GM21576 (cell line): ENCODE results near the gene JAZF1.

Experiments
- ATAC-seq: cut with Tn5 transposase; IDR thresholded peaks from one replicate; pipeline ENCODE4 v1.9.1; 2021; ENCODE audit warnings: mild to moderate bottlenecking, moderate library complexity; ENCODE audit not compliant: unreplicated experiment

JAZF1 gene

GRCh38 chr7:28078036-28078901 is 102.3 kb downstream of the JAZF1 start:
- ATAC-seq, result no peak

DNA sequence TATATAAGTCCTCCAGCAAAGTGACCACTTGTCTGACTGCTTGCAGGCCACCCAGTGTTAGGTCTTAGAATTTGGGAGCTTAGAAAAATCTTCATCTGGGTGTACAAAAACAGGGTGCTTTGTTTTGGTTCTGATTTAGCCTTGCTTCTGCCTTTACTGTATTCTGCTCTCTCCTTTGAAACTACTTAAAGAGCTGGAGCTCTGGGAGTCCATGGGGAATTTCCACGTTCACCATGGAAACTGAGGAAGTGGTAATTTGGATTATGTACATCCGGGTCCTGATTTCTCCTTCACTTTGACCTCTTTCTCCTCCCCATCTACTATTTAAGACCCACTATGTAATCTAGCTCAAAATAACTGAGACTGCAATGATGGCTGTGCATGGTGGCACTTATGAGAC is 103.0 kb downstream of the JAZF1 start:
- no peak for ATAC-seq

DNA sequence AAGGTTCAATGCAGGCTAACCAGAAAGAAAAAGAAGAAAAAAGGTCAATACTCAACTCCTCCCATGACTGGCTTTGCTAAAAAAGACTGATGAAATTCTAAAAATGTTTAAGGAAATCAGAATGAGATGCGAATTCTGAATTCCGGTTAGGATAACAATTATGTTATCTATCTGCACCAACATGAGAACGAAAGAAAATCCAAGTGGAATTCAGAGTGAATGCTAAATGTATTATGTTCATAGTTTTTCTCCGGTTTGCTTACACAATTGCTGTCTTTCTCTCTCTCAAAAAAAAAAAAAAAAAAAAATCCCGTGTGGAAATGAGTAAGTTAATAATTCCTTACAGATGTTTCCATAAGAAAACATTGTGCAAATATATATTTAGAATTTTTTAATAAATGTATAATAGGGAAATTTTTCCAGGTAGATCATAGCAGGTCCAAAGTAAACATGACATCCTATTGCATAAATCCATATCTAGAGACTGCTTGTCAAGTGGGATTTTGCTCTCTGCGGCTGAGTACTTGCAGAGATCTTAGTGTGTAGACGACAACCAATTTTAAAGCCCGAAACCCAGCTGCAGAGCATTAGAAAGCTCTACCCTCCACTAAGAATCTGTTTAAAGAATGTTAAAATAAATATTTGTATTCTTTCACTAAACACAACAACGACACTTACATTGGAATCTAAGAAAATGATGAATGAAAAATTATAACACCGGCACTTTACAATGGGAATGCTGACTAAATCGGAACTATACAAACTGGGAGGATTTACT is 104.0 kb downstream of the JAZF1 start:
- no peak for ATAC-seq

GRCh38 chr7:28075674-28076358 is 104.8 kb downstream of the JAZF1 start:
- ATAC-seq, result no peak

DNA sequence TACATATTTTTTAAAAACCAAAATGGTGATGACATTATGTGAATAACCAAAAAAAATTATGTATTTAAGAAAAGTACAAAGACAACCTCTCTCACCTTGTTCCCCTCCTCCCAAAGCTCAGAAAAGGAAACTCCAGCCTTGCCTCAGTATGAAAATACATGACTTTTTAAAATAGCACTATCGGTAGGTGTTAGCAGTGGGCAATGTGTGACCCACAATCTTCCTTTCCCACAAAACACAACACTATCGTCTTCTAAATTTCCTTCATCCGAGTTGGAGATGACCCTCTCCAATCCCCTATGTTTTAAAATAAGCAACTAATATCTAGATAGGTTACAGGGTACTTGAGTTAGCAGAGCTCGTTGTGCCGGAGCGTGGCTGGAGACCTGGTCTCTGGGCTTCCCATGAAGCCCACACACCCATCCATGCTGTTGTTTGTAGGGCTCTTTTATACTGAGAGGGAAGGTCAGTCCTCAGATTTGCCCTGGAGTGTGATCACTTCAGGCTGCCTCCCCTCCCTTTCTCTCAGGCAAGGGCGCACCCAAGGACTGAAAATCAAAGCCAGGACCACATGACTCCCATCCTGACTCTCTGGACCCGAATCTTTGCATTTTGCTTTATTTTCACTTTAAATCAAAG is 107.6 kb downstream of the JAZF1 start:
- ATAC-seq, result no peak

DNA sequence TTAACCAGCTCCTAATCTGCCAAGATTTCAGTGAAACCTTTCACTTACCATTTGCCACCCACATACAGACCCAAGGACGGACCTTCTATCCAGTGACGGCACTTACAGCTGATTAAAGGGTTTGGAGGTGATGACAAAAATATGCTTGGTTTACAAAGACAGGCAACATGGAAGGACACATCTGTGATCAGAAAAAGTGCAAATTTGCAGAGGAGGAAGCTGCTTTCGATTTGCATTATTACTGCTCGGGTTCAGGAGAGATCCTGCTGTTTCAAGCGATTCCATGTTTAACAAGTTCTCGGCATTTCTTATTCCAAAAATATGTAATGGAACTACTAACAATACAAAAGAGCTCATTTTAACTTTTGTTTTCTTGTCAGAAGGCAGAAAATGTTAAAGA is 109.0 kb downstream of the JAZF1 start:
- no peak for ATAC-seq

DNA sequence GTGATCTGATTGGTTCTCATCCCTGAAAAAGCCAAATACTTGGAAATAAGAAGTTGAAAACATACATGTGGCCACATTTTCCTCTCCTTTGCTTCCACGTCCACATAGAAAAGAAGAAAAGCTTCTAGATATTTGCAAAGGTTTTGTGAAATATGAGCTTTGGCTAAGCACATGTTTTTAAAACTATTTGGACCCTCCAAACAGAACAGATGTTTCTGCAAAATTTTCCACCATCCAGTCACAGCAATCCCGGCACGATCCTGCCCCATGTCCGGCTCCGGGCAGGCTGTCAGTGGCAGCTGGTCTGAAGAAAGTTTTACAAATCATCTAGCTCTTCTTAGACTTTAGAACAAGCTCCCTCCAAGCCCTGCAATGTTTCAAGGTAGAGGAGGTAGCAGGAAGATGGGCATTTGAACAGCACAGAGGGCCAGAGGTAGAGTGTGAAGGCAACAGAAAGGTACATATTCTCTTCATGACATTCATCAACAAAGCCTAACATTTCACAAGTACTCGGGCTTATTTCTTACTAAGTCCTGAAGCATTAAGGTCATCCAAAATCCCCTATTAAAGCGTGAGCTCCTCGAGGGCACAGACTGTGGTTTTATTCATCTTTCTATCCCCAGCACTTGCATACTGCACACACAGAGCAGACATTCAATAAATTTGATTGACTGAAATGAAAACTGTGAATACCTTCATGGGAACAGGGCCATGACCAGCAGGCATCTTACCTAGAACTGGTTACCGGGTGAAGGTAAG is 110.1 kb downstream of the JAZF1 start:
- no peak for ATAC-seq

- ATAC-seq, result no peak
These were observed 110.8 kb downstream of the JAZF1 start for GRCh38 chr7:28069807-28070206.

GRCh38 chr7:28069388-28069787 is 111.2 kb downstream of the JAZF1 start:
- no peak for ATAC-seq

- no peak for ATAC-seq
These were observed 111.8 kb downstream of the JAZF1 start for GRCh38 chr7:28068811-28069216.

DNA sequence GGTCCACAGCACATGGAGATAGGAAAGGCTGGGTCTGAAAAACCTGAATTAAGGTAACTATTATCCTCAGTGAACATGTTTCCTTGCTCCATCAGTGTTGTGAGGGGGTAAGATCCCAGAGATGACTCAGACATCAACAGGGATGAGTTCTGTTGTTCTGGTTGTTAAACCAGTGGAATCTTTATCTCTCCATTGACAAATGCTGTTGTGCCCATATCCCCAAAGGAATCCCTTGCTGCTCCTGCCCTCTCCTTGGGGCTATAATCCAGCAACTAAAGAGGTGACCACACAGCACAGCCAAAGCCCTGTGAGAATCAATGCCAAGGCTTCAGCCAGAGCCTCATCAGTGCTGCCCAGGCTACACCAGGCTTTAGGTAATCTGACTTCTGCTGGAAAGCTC is 113.4 kb downstream of the JAZF1 start:
- ATAC-seq, result no peak

- ATAC-seq, result no peak
These were observed 114.8 kb downstream of the JAZF1 start for GRCh38 chr7:28065721-28066285.

GRCh38 chr7:28065308-28065707 is 115.3 kb downstream of the JAZF1 start:
- ATAC-seq, result no peak

GRCh38 chr7:28064437-28064836 is 116.2 kb downstream of the JAZF1 start:
- no peak for ATAC-seq

GRCh38 chr7:28062197-28062991 is 118.2 kb downstream of the JAZF1 start:
- ATAC-seq, result peak; percentile 88

DNA sequence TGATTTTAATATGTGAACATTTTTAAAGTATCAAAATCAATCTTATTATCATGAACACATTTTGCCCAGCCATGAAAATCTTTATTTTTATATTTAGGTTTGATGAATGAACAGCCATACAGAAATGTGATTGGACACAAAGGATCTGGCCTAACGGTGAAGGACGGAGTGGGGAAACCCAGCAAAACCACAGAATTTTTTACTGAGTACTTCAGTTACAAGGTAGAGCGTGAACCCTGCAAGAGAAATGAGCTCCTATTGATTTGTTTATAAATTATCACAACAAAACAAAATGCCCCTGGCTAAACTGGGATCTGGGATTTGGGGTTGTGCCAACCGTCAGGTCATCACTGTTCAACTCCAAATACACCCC is 118.8 kb downstream of the JAZF1 start:
- ATAC-seq, result no peak

DNA sequence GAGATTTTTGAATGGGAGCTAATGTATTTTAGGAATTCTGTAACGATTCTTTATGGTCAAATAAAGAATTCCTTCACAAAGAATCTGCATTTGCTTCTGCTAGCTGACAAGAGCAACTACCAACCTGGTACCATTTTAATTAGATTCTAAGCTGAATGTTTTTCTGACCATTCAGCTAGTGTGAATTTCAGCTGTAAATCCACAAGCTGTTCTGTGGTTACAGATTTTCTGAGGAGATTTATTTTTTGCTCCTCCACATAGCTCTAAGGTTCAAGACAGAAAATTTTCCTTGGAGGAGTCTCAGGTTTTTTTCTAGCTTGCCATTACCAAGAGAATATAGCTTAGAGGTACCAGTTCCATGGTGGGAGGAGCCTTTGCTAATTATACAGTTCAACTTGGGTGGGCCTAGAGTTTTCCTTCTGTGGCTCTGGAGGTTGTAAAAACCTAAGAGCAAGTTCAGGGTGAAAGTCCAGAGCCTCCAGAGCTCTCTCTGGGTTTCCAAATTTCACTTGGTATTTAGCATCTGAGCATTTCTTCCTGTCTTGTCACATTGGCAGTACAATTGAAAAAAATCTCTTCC is 120.1 kb downstream of the JAZF1 start:
- no peak for ATAC-seq

DNA sequence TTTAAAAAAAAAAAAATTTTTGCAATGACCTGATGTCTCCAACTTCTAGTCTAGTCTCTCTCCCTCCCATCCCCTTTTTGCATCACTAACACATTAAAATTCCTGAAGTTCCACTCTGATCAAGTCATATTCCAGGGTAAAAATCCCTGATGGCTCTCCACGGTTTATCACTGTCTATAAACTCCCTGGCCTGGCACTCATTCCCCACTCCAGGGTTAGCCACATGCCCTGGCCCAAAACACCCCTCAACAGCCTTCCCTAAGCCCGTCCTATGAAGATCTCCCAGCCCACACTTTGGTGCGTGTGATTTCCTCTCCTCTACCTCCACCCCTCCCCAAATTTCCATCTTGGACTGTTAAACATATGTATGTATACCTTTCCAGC is 125.4 kb downstream of the JAZF1 start:
- no peak for ATAC-seq
